ENCODE measurements around the gene EBLN2. TPM values are rescaled to one million over a fixed set of nuclear protein-coding genes. Genes with fewer than 3 reads are reported as not detected.
A peak's percentile ranks its signal among the peaks of the same experiment; 100 is the strongest.

EBLN2 gene
- total and polyA plus RNA-seq, 9 of the 15 experiments (the other 6 are each of a cell fraction or from before 2014, with no cell fraction given) = 0.39 to 4.6 (median 2.2) TPM

DNA sequence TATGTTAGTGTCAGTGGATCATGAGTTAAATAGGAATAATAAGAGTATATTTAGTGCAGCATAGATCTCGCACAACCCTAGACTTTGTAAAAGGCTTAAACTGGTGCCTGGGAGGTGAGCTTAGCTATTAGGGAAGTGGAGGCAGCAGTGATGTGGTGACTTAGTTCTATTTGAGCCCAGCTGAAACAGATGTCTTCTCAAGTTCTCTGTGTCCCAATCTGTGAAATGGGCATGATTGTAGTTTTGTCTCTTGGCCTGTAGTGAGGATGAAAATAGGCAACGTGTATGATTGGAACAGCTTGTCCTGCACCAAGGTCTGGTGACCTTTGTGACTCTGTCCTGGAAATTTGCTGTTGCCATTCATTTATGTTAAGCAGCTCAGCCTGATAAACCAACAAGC lies 34.7 kb downstream of the EBLN2 start:
- CTCF ChIA-PET (ENCODE audit: low intra/inter-chr PET ratio) = no interaction called here
- H3K27me3 ChIP-seq (ENCODE audit: control insufficient read depth in 2 of 2, insufficient read depth in 2 of 2, low read length in 2 of 2) = peaks cover 0 to 16% of the 10 kb centered on the region in 2 experiments; a peak in 2 of 5 replicates
- WGBS (ENCODE audit: insufficient coverage, low coverage, missing lambda C conversion rate) = 56% methylated on average over 2 of the region's 2 CpGs
- intact Hi-C loops (cut with micrococcal nuclease) = no loop called here
- no peaks in the 10 kb centered on the region; the same call in 1 of the 2 replicates for H4K20me1 ChIP-seq (replicated peaks; ENCODE audit: control insufficient read depth, insufficient read depth, low read length)
- BruUV-seq (replicated peaks) = no TSS peak
- DNase-seq (ENCODE audit: extremely low read depth in 1 of 4, low spot score in 3 of 4) (no peak), ATAC-seq (no peak), FAIRE-seq (no peak)
- peaks cover 3% of the 10 kb centered on the region; the same call in 1 of the 2 replicates for H3K9me3 ChIP-seq (replicated peaks; ENCODE audit: control insufficient read depth, insufficient read depth, low read depth, low read length)
- in situ Hi-C loops (cut with MboI) = loop anchor here (5.0 to 25.0 kb wide), 2 partner anchors 331 to 1384 kb away; no protein-coding TSS in a partner anchor
- no peak overlapping the region for H3K9ac ChIP-seq (ENCODE audit: insufficient read depth in 1 of 2, low read depth in 2 of 2, low read length in 2 of 2)
- H3K4me2 ChIP-seq (ENCODE audit: insufficient read depth, low read length) = no peak overlapping the region
- H3K9me1 ChIP-seq (ENCODE audit: control insufficient read depth, insufficient read depth, low read length) = no peaks in the 10 kb centered on the region
- H3K79me2 ChIP-seq (ENCODE audit: control insufficient read depth, insufficient read depth, low read length) = no peaks in the 10 kb centered on the region
- POLR2A ChIA-PET = interaction anchor here (0.6 kb wide), 1 partner anchor 198 kb away, joined by 3 read pairs; no protein-coding TSS in a partner anchor
- no peaks in the 10 kb centered on the region for H3K36me3 ChIP-seq (ENCODE audit: control insufficient read depth, insufficient read depth, low read length)
- no peaks in the 10 kb centered on the region; a peak in 1 of 5 replicates for H3K4me1 ChIP-seq (replicated peaks in 1 of 2; ENCODE audit: control insufficient read depth in 2 of 2, insufficient read depth in 2 of 2, low read length in 2 of 2)
- TF ChIP-seq L3MBTL2 (IDR thresholded peaks at IDR 0.05) (no peak), BCOR (IDR thresholded peaks at IDR 0.05) (0 out of 2 replicates have a peak, but pooled peaks have one; percentile 43)
- TF ChIP-seq, protein P1, sequence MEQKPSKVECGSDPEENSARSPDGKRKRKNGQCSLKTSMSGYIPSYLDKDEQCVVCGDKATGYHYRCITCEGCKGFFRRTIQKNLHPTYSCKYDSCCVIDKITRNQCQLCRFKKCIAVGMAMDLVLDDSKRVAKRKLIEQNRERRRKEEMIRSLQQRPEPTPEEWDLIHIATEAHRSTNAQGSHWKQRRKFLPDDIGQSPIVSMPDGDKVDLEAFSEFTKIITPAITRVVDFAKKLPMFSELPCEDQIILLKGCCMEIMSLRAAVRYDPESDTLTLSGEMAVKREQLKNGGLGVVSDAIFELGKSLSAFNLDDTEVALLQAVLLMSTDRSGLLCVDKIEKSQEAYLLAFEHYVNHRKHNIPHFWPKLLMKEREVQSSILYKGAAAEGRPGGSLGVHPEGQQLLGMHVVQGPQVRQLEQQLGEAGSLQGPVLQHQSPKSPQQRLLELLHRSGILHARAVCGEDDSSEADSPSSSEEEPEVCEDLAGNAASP (IDR thresholded peaks at IDR 0.05) = no peak
- H2AFZ ChIP-seq (ENCODE audit: low read depth, low read length) = no peak overlapping the region
- no peak overlapping the region for H3K27ac ChIP-seq (ENCODE audit: extremely low read depth, low read depth, low read length)
- H3K4me3 ChIP-seq = no peak overlapping the region

DNA sequence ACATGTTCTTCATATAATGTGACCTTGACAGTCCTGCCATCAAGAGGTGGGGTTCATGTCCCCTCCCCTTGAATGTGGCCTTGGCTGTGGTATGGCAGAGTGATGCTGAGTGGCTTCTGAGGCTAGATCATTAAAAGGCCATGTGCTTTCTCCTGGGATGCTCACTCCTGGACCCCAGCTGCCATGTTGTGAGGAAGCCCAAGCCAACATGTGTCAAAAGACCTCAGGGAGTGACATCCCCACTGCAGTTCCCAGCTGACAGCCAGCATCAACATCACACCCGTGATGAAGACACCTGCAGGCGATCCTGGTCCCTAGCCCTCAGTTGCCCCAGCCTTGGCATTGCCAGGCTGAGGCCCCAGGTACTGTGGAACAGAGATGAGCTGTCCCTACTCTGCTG lies 36.6 kb downstream of the EBLN2 start:
- WGBS (ENCODE audit: insufficient coverage, low coverage, missing lambda C conversion rate) = 0% methylated on average over 1 of the region's 2 CpGs
- Histone ChIP-seq H3K9me3 (replicated peaks; ENCODE audit: control insufficient read depth, insufficient read depth, low read depth, low read length) (peaks cover 3% of the 10 kb centered on the region; the same call in 1 of the 2 replicates), H3K4me1 (replicated peaks in 1 of 2; ENCODE audit: control insufficient read depth in 2 of 2, insufficient read depth in 2 of 2, low read length in 2 of 2) (no peaks in the 10 kb centered on the region; a peak in 1 of 5 replicates), H3K36me3 (ENCODE audit: control insufficient read depth, insufficient read depth, low read length) (no peaks in the 10 kb centered on the region), H3K27ac (ENCODE audit: extremely low read depth, low read depth, low read length) (no peak overlapping the region), H3K9me1 (ENCODE audit: control insufficient read depth, insufficient read depth, low read length) (no peaks in the 10 kb centered on the region), H3K79me2 (ENCODE audit: control insufficient read depth, insufficient read depth, low read length) (no peaks in the 10 kb centered on the region), H3K27me3 (ENCODE audit: control insufficient read depth in 2 of 2, insufficient read depth in 2 of 2, low read length in 2 of 2) (peaks cover 0 to 17% of the 10 kb centered on the region in 2 experiments; a peak in 2 of 5 replicates), H3K9ac (ENCODE audit: insufficient read depth in 1 of 2, low read depth in 2 of 2, low read length in 2 of 2) (no peak overlapping the region), H3K4me2 (ENCODE audit: insufficient read depth, low read length) (no peak overlapping the region), H4K20me1 (replicated peaks; ENCODE audit: control insufficient read depth, insufficient read depth, low read length) (no peaks in the 10 kb centered on the region; the same call in 1 of the 2 replicates), H3K4me3 (no peak overlapping the region), H2AFZ (ENCODE audit: low read depth, low read length) (no peak overlapping the region)
- BruUV-seq (replicated peaks) = no TSS peak
- no peak for DNase-seq (ENCODE audit: extremely low read depth in 1 of 4, low spot score in 3 of 4)
- in situ Hi-C loops (cut with MboI) (loop anchor here (5.0 to 25.0 kb wide), 2 partner anchors 329 to 1386 kb away; no protein-coding TSS in a partner anchor), intact Hi-C loops (cut with micrococcal nuclease) (no loop called here)
- TF ChIP-seq ZNF175 (CRISPR knock-in tag; IDR thresholded peaks at IDR 0.05; ENCODE audit: low read depth) (no peak), BCOR (IDR thresholded peaks at IDR 0.05) (no peak), YY1 (IDR thresholded peaks at IDR 0.05; ENCODE audit: borderline replicate concordance in 1 of 3, control insufficient read depth in 1 of 3, extremely low read depth in 1 of 3, insufficient read depth in 3 of 3, insufficient read length in 1 of 3, insufficient replicate concordance in 2 of 3, low read depth in 1 of 3, low read length in 2 of 3) (peak in 1 of 3 experiments; percentile 59), ZNF740 (CRISPR knock-in tag; IDR thresholded peaks at IDR 0.05) (no peak), ZNF740 (tag; IDR thresholded peaks at IDR 0.05) (no peak), MYBL2 (IDR thresholded peaks at IDR 0.05; ENCODE audit: low read depth) (no peak), MYBL2 (CRISPR knock-in tag; IDR thresholded peaks at IDR 0.05; ENCODE audit: borderline replicate concordance) (no peak), FOS (IDR thresholded peaks at IDR 0.05; ENCODE audit: extremely low read depth, insufficient read length) (no peak)
- POLR2A ChIA-PET = no interaction called here
- no peak for ATAC-seq
- CTCF ChIA-PET (ENCODE audit: low intra/inter-chr PET ratio) = interaction anchor here (0.6 kb wide), 1 partner anchor 16 kb away, joined by 3 read pairs; no protein-coding TSS in a partner anchor
- no peak for FAIRE-seq

Data from K562 (cell line).